Kidney epithelial cell (primary cell): ENCODE data around the gene DYNC1I2. TPM values are rescaled to one million over a fixed set of nuclear protein-coding genes. Genes with fewer than 3 reads are reported as not detected.

Experiments
- DNase-seq: peaks from one replicate; pipeline ENCODE4 v3.0.0-alpha.2; 2010; ENCODE audit warnings: low read depth
- H3K27me3 ChIP-seq: 2 replicates; pipeline ENCODE4 v1.6.0; 2011; ENCODE audit warnings: low read length; ENCODE audit not compliant: control insufficient read depth, insufficient read depth
- H3K36me3 ChIP-seq: 2 replicates; pipeline ENCODE4 v1.5.1; 2011; ENCODE audit warnings: low read length; ENCODE audit not compliant: control insufficient read depth, insufficient read depth
- H3K4me3 ChIP-seq: 2 replicates; pipeline ENCODE4 v1.5.1; 2011; ENCODE audit warnings: low read depth, mild to moderate bottlenecking, control low read depth, low read length
- CTCF ChIP-seq: IDR thresholded peaks from 2 replicates; pipeline ENCODE4 v1.5.1; 2011; ENCODE audit warnings: mild to moderate bottlenecking, moderate library complexity, low read length, control low read depth, inconsistent platforms; ENCODE audit not compliant: insufficient read depth, poor library complexity, severe bottlenecking
- total RNA-seq: library from RNA; depleted of rRNA; stranded (reverse); fragments of >200 nt; gene quantifications from 2 replicates; pipeline ENCODE4 v1.2.3, GENCODE V29; 2015

The DYNC1I2 gene
- total RNA-seq, 1 donor from 2014 or later: 129 TPM

DNA sequence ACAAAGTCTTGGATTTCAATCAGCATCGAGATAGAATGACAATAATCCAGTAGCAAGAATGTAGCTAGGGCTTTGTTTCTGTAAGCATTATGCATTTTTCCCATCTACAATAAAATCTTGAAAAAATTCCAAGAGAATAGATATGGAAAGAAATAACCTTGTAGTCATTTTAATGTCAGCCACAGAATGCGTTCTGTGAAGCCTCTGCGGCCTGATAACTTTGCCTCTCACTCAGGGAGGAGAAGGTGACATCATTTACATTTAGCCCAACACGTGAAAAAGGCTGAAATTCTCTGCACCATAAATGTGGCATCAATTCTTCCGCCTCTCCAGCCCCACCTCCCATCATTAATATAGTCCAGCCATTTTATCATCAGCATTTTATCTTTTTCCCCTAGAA, 19.1 kb upstream of the DYNC1I2 start:
- no peaks in the 10 kb centered on the region for H3K36me3 ChIP-seq
- DNase-seq: no peak
- H3K27me3 ChIP-seq: no peaks in the 10 kb centered on the region
- TF ChIP-seq CTCF: no peak
- H3K4me3 ChIP-seq: no peak overlapping the region

- TF ChIP-seq CTCF: no peak
- DNase-seq: no peak
- Histone ChIP-seq H3K4me3 (no peak overlapping the region), H3K27me3 (no peaks in the 10 kb centered on the region), H3K36me3 (no peaks in the 10 kb centered on the region)
These were observed 18.1 kb upstream of the DYNC1I2 start for GRCh38 chr2:171669121-171669520.

DNA sequence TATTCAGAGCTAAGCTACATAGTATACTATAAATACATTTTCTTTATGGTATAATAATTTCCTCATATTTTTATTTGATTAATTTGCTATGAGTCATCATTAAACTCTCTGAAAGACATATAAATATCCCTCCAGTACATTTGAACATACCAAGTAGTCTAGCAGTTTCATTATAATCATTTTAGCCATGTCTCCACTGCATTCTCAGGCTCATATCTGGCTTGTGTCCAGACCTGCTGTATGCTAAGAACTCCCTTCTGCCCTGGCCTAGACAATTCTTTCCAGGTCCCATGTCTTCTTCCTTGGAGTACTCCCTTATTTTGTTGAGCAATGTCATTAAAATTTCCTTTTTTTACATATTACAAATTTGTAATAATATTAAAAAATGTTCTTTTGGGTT, 16.6 kb upstream of the DYNC1I2 start:
- no peak for DNase-seq
- Histone ChIP-seq H3K27me3 (no peaks in the 10 kb centered on the region), H3K4me3 (no peak overlapping the region), H3K36me3 (no peaks in the 10 kb centered on the region)
- TF ChIP-seq CTCF: no peak

DNA sequence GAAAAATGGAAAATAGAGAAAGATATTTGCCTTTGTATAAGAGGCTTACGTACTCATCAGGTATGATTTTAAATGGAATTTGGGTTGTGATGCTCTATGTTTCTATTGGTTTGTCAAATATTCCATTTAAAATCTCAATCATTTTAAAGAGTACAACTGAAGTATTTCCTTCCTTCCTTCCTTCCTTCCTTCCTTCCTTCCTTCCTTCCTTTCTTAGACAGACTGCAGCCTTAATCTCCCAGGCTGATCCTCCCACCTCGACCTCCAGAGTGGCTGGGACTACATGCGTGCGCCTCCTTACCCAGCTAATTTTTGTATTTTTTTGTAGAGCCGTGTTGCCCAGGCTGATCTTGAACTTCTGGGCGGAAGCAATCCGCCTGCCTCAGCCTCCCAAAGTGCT, 15.4 kb upstream of the DYNC1I2 start:
- DNase-seq: no peak
- no peak overlapping the region for H3K4me3 ChIP-seq
- TF ChIP-seq CTCF: no peak
- no peaks in the 10 kb centered on the region for H3K27me3 ChIP-seq
- H3K36me3 ChIP-seq: no peaks in the 10 kb centered on the region

DNA sequence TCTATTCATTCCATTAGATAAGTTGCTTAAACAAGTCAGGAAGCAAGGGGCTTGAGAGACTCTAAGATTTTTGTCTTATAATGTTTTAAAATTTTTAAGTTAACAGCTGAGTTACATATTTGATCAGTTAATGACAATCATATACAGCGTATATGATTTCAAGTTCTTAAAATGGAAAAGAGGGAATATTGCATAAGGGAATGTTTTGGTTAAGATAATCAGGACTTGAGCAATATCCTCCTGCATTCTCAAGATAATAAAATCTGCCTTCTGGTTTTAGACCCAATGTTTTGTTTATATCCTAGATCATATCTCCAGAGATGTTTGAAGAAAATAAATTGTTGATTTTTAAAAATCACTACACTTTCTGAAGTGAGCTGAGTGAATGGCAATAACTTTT, 13.4 kb upstream of the DYNC1I2 start:
- no peak for TF ChIP-seq CTCF
- Histone ChIP-seq H3K4me3 (no peak overlapping the region), H3K36me3 (no peaks in the 10 kb centered on the region)

GRCh38 chr2:171675810-171676345, 11.4 kb upstream of the DYNC1I2 start:
- H3K4me3 ChIP-seq: no peak overlapping the region
- DNase-seq: no peak
- H3K36me3 ChIP-seq: no peaks in the 10 kb centered on the region
- no peaks in the 10 kb centered on the region for H3K27me3 ChIP-seq
- TF ChIP-seq CTCF: no peak

More for the DNA sequence above, 13.4 kb upstream of the DYNC1I2 start:
- H3K27me3 ChIP-seq: no peaks in the 10 kb centered on the region
- no peak for DNase-seq
